ENCODE results near the gene KDM1B. TPM values are rescaled to one million over a fixed set of nuclear protein-coding genes. Genes with fewer than 3 reads are reported as not detected.
"Not testable (repeated sequence)": the region's sequence is repeated elsewhere in the genome, so short reads cannot be mapped to it uniquely, and the experiment has no call there.

Gene KDM1B
- total RNA-seq, 2 donors from 2014 or later = 28.4 to 43.5 TPM

GRCh38 chr6:18171871-18172270 is 16.6 kb downstream of the KDM1B start:
- Histone ChIP-seq H3K4me1 (no peaks in the 10 kb centered on the region), H3K27ac (no peak overlapping the region), H3K36me3 (peaks cover 5% of the 10 kb centered on the region), H3K27me3 (no peaks in the 10 kb centered on the region), H3K9ac (ENCODE audit: low read depth in 2 of 2, low read length in 2 of 2) (no peak overlapping the region), H3K4me3 (no peak overlapping the region), H3K9me3 (no peaks in the 10 kb centered on the region)
- no peak for DNase-seq
- TF ChIP-seq, protein P1, sequence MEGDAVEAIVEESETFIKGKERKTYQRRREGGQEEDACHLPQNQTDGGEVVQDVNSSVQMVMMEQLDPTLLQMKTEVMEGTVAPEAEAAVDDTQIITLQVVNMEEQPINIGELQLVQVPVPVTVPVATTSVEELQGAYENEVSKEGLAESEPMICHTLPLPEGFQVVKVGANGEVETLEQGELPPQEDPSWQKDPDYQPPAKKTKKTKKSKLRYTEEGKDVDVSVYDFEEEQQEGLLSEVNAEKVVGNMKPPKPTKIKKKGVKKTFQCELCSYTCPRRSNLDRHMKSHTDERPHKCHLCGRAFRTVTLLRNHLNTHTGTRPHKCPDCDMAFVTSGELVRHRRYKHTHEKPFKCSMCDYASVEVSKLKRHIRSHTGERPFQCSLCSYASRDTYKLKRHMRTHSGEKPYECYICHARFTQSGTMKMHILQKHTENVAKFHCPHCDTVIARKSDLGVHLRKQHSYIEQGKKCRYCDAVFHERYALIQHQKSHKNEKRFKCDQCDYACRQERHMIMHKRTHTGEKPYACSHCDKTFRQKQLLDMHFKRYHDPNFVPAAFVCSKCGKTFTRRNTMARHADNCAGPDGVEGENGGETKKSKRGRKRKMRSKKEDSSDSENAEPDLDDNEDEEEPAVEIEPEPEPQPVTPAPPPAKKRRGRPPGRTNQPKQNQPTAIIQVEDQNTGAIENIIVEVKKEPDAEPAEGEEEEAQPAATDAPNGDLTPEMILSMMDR (IDR thresholded peaks at IDR 0.05) = no peak
- intact Hi-C loops (cut with DNase I) = no loop called here

GRCh38 chr6:18176198-18176597 is 21.0 kb downstream of the KDM1B start:
- H3K4me1 ChIP-seq; H3K27ac ChIP-seq; H3K9ac ChIP-seq (ENCODE audit: low read depth in 2 of 2, low read length in 2 of 2); DNase-seq; H3K9me3 ChIP-seq; intact Hi-C loops (cut with DNase I); H3K4me3 ChIP-seq; H3K27me3 ChIP-seq; H3K36me3 ChIP-seq: not testable (repeated sequence)

DNA sequence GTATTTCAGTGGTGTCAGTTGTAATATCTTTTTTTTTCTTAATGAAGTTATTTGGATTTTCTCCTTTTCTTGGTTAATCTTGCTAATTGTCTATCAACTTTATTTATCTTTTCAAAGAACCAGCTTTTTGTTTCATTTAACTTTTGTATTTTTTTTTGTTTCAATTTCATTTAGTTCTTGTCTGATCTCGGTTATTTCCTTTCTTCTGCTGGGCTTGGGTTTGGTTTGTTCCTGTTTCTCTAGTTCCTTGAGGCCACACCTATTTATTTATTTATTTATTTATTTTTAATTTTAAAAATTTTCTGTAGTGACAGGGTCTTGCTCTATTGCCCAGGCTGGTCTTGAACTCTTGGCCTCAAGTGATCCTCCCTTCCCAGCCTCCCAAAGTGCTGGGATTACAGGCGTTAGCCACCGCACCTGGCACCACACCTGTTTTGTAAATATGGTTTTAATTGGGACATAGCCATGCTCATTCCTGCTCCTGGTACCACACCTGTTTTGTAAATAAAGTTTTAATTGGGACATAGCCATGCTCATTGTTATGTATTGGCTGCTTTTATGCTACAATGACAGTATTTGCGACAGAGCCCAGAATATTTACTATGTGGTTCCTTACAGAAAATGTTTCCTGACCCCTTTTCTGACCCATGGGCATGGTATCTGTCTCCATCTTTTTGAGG is 22.2 kb downstream of the KDM1B start:
- DNase-seq = peak; percentile 49
- TF ChIP-seq, protein P1 (IDR thresholded peaks at IDR 0.05) = no peak
- H3K9me3 ChIP-seq = no peaks in the 10 kb centered on the region
- no peaks in the 10 kb centered on the region for H3K27me3 ChIP-seq
- no peak overlapping the region for H3K9ac ChIP-seq (ENCODE audit: low read depth in 2 of 2, low read length in 2 of 2)
- H3K27ac ChIP-seq = peak overlapping the region; percentile 20
- H3K4me1 ChIP-seq = no peaks in the 10 kb centered on the region
- H3K4me3 ChIP-seq = no peak overlapping the region
- H3K36me3 ChIP-seq = no peaks in the 10 kb centered on the region
- intact Hi-C loops (cut with DNase I) = no loop called here

DNA sequence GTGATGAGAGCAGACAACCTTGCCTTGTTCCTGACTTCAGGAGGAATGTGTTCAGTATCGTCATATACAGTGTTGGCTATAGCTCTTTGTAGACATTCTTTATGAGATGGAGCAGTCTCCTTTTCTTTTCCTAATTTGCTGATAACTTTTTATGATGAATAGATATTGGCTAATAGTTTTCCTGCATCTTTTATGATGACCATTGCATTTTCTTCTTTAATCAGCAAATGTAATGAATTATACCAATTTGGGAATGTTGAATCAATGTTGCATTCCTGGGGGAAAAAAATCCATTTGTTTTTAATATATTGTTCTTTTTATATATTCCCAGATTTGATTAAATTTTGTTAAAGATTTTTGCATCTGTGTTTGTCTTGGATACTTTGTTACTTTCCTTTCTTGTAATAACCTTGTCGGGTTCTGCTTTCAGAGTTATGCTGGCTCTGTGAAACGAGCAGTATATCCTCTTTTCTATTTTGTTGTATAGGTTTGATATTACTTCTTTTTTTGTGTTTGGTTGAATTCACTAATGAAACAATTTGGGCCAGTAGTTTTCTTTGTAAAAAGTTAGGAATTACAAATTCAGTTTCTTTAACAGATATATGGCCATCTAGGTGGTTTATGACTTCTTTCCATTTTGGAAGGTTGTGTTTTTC is 23.9 kb downstream of the KDM1B start:
- intact Hi-C loops (cut with DNase I) = no loop called here
- H3K27ac ChIP-seq = peak overlapping the region; percentile 64
- TF ChIP-seq, protein P1 (IDR thresholded peaks at IDR 0.05) = no peak
- DNase-seq = no peak
- H3K4me1 ChIP-seq = no peaks in the 10 kb centered on the region
- H3K27me3 ChIP-seq = no peaks in the 10 kb centered on the region
- H3K9me3 ChIP-seq = no peaks in the 10 kb centered on the region
- no peaks in the 10 kb centered on the region for H3K36me3 ChIP-seq
- no peak overlapping the region for H3K9ac ChIP-seq (ENCODE audit: low read depth in 2 of 2, low read length in 2 of 2)
- H3K4me3 ChIP-seq = no peak overlapping the region

DNA sequence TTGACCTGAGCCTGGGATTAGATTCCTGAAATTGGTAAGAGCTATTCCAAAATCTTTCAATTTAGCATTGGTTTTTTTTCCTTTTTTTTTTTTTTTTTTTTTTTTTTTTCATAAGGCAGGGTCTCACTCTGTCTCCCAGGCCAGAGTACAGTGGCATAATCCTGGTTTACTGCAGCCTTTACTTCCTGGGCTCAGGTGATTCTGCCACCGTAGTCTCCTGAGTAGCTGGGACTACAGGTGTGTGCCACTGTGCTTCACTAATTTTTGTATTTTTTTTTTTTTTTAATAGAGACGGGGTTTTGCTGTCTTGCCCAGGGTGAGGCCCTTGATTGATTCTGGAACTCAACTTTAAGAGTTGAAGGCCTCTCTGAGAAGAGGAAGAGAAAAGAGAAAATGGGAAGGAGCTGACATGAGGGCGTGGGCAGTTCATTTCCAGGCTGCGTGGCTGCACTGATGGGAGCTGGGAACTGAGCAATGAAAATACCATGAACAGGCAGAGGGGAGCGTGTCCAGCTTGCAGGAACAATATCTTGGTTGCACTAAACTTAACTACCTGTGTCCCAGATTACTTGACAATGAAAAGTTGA is 24.6 kb downstream of the KDM1B start:
- peak overlapping the region in 1 of 2 donors; percentile 19 for H3K9ac ChIP-seq (ENCODE audit: low read depth in 2 of 2, low read length in 2 of 2)
- TF ChIP-seq, protein P1 (IDR thresholded peaks at IDR 0.05) = no peak
- peak overlapping the region; percentile 64 for H3K27ac ChIP-seq
- no peak overlapping the region for H3K4me3 ChIP-seq
- H3K9me3 ChIP-seq = no peaks in the 10 kb centered on the region
- H3K36me3 ChIP-seq = no peaks in the 10 kb centered on the region
- H3K27me3 ChIP-seq = no peaks in the 10 kb centered on the region
- peak; percentile 50 for DNase-seq
- intact Hi-C loops (cut with DNase I) = no loop called here
- H3K4me1 ChIP-seq = no peaks in the 10 kb centered on the region

- intact Hi-C loops (cut with DNase I) = no loop called here
- no peaks in the 10 kb centered on the region for H3K27me3 ChIP-seq
- DNase-seq = no peak
- TF ChIP-seq, protein P1 (IDR thresholded peaks at IDR 0.05) = no peak
- peaks cover 6% of the 10 kb centered on the region for H3K4me1 ChIP-seq
- no peaks in the 10 kb centered on the region for H3K36me3 ChIP-seq
- no peak overlapping the region for H3K9ac ChIP-seq (ENCODE audit: low read depth in 2 of 2, low read length in 2 of 2)
- H3K9me3 ChIP-seq = no peaks in the 10 kb centered on the region
- H3K4me3 ChIP-seq = no peak overlapping the region
- H3K27ac ChIP-seq = no peak overlapping the region
These were observed 27.3 kb downstream of the KDM1B start for GRCh38 chr6:18182568-18182967.

Measured in colonic mucosa (tissue), 4 donors.